Breast epithelium (tissue), 4 donors: ENCODE measurements around the gene LHFPL3. TPM values are rescaled to one million over a fixed set of nuclear protein-coding genes. Genes with fewer than 3 reads are reported as not detected.

Experiments used
- DNase-seq, 2 donors: peaks; one replicate each; pipeline ENCODE4 v3.0.0-alpha.2; 2019; ENCODE audit warnings: low spot score in 2 of 2
- H3K27ac ChIP-seq, 2 donors: fragments of 200-600 bp; sonication (generic) in 1 of 2; one replicate each; pipeline ENCODE4 v1.5.1; 2016 to 2019; ENCODE audit warnings: mild to moderate bottlenecking in 1 of 2
- H3K27me3 ChIP-seq, 2 donors: fragments of 200-600 bp; sonication (generic) in 1 of 2; one replicate each; pipeline versions ENCODE4 v1.5.1 to v1.6.0; 2017 to 2019; ENCODE audit warnings: control low read depth in 1 of 2, mild to moderate bottlenecking in 1 of 2
- H3K36me3 ChIP-seq: fragments of 200-600 bp; one replicate; pipeline ENCODE4 v1.5.1; 2019
- H3K4me1 ChIP-seq, 2 donors: fragments of 200-600 bp; sonication (generic); one replicate each; pipeline ENCODE4 v1.5.1; 2016 to 2019; ENCODE audit warnings: control low read depth in 1 of 2
- H3K4me3 ChIP-seq, 3 donors: fragments of 200-600 bp; sonication (generic); 1 replicate in 2 of 3; 2 replicates in 1 of 3; pipeline ENCODE4 v1.5.1; 2016 to 2019; ENCODE audit warnings: mild to moderate bottlenecking in 3 of 3, moderate library complexity in 2 of 3
- H3K9me3 ChIP-seq, 2 donors: fragments of 200-600 bp; sonication (generic) in 1 of 2; one replicate each; pipeline ENCODE4 v1.5.1; 2016 to 2019; ENCODE audit warnings: control low read depth in 1 of 2
- POLR2A ChIP-seq: fragments of 450-650 bp; IDR thresholded peaks from one replicate; pipeline ENCODE4 v1.6.1; 2016; ENCODE audit warnings: antibody characterized with exemption, mild to moderate bottlenecking, moderate library complexity
- POLR2AphosphoS5 ChIP-seq, 3 donors: sonication (generic); formaldehyde crosslinking; IDR thresholded peaks; one replicate each; pipeline ENCODE4 v1.6.1; 2017; ENCODE audit warnings: antibody characterized with exemption in 3 of 3
- intact Hi-C: fragments of 100-400 bp; cut with DNase I; formaldehyde crosslinking; loops from one replicate; pipeline ENCODE4 v1.15.1; 2023; ENCODE audit warnings: low total_unique reads
- total RNA-seq, 3 donors: library from RNA; depleted of rRNA; stranded (reverse); fragments of >200 nt; gene quantifications; one replicate each; pipeline ENCODE4 v1.1.0, GENCODE V29; 2016
- TF ChIP-seq, protein P1 (sequence below), 3 donors: fragments of 450-650 bp; IDR thresholded peaks; one replicate each; pipeline ENCODE4 v1.5.1; 2016 to 2017; ENCODE audit warnings: antibody characterized with exemption in 3 of 3, mild to moderate bottlenecking in 3 of 3, moderate library complexity in 3 of 3

LHFPL3 gene
- total RNA-seq, 3 donors from 2014 or later, result not detected

GRCh38 chr7:104434129-104434528 lies 105.7 kb downstream of the LHFPL3 start:
- DNase-seq, result no peak
- Histone ChIP-seq H3K4me1 (no peaks in the 10 kb centered on the region), H3K36me3 (no peaks in the 10 kb centered on the region), H3K27ac (no peak overlapping the region), H3K4me3 (no peak overlapping the region), H3K9me3 (no peaks in the 10 kb centered on the region), H3K27me3 (no peaks in the 10 kb centered on the region)
- intact Hi-C loops, result no loop called here
- TF ChIP-seq POLR2AphosphoS5 (IDR thresholded peaks at IDR 0.05) (no peak), POLR2A (no peak)
- TF ChIP-seq, protein P1, sequence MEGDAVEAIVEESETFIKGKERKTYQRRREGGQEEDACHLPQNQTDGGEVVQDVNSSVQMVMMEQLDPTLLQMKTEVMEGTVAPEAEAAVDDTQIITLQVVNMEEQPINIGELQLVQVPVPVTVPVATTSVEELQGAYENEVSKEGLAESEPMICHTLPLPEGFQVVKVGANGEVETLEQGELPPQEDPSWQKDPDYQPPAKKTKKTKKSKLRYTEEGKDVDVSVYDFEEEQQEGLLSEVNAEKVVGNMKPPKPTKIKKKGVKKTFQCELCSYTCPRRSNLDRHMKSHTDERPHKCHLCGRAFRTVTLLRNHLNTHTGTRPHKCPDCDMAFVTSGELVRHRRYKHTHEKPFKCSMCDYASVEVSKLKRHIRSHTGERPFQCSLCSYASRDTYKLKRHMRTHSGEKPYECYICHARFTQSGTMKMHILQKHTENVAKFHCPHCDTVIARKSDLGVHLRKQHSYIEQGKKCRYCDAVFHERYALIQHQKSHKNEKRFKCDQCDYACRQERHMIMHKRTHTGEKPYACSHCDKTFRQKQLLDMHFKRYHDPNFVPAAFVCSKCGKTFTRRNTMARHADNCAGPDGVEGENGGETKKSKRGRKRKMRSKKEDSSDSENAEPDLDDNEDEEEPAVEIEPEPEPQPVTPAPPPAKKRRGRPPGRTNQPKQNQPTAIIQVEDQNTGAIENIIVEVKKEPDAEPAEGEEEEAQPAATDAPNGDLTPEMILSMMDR (IDR thresholded peaks at IDR 0.05), result no peak

GRCh38 chr7:104442481-104442880 lies 114.1 kb downstream of the LHFPL3 start:
- Histone ChIP-seq H3K4me1 (no peaks in the 10 kb centered on the region), H3K9me3 (no peaks in the 10 kb centered on the region), H3K36me3 (no peaks in the 10 kb centered on the region), H3K4me3 (no peak overlapping the region), H3K27me3 (no peaks in the 10 kb centered on the region), H3K27ac (no peak overlapping the region)
- no peak for TF ChIP-seq POLR2AphosphoS5 (IDR thresholded peaks at IDR 0.05)
- TF ChIP-seq POLR2A, result no peak
- TF ChIP-seq, protein P1 (IDR thresholded peaks at IDR 0.05), result no peak
- no peak for DNase-seq
- intact Hi-C loops, result no loop called here

DNA sequence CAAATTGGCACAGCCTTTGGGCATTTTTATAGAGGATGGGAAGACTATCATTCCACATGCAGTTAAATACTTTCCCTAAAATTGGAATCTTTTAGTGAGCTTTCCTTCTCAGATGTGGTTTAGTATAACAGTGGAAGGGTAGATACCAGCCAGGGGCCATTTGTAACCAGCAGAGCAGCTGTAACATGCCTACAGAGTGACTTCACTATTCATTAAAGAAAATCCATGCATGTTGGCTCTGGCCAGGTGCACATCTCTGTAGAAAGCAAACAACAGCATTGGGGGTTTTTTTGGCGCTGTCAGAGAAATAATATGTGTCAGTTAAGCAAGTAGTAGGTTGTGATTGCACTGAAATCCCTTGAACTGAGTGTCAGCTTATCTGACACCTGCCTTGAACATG lies 115.6 kb downstream of the LHFPL3 start:
- no peaks in the 10 kb centered on the region for H3K4me1 ChIP-seq
- intact Hi-C loops, result no loop called here
- DNase-seq, result no peak
- TF ChIP-seq POLR2A (no peak), POLR2AphosphoS5 (IDR thresholded peaks at IDR 0.05) (no peak)
- TF ChIP-seq, protein P1 (IDR thresholded peaks at IDR 0.05), result no peak
- no peak overlapping the region for H3K4me3 ChIP-seq
- no peaks in the 10 kb centered on the region for H3K9me3 ChIP-seq
- no peak overlapping the region for H3K27ac ChIP-seq
- no peaks in the 10 kb centered on the region for H3K27me3 ChIP-seq
- no peaks in the 10 kb centered on the region for H3K36me3 ChIP-seq

DNA sequence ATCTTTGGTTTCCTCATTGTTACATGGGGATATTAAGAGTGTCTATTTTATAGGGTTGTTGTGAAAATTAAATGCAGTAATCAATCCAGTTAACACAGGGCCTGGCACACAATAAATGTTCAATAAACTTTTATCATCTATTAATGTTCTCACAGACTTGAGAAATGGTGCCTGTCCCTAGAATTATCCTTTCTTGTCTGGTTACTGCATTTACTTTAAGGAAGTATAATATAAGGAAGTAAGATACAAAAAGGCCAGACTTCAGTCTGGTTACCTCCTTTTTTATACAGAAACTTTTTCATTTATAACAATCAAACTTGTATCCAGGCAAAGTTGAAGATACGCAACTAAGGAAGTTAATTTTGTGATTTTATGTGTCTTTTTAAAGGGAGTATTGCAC lies 117.0 kb downstream of the LHFPL3 start:
- intact Hi-C loops, result no loop called here
- Histone ChIP-seq H3K4me1 (no peaks in the 10 kb centered on the region), H3K27me3 (no peaks in the 10 kb centered on the region), H3K27ac (no peak overlapping the region), H3K4me3 (no peak overlapping the region), H3K9me3 (no peaks in the 10 kb centered on the region), H3K36me3 (no peaks in the 10 kb centered on the region)
- TF ChIP-seq, protein P1 (IDR thresholded peaks at IDR 0.05), result no peak
- no peak for TF ChIP-seq POLR2A
- no peak for TF ChIP-seq POLR2AphosphoS5 (IDR thresholded peaks at IDR 0.05)
- no peak for DNase-seq

- TF ChIP-seq POLR2A, result no peak
- TF ChIP-seq, protein P1 (IDR thresholded peaks at IDR 0.05), result no peak
- no peak for TF ChIP-seq POLR2AphosphoS5 (IDR thresholded peaks at IDR 0.05)
- Histone ChIP-seq H3K27me3 (no peaks in the 10 kb centered on the region), H3K36me3 (no peaks in the 10 kb centered on the region), H3K27ac (no peak overlapping the region), H3K4me1 (no peaks in the 10 kb centered on the region), H3K4me3 (no peak overlapping the region), H3K9me3 (no peaks in the 10 kb centered on the region)
- DNase-seq, result no peak
- intact Hi-C loops, result no loop called here
Measured at GRCh38 chr7:104450861-104451260, 122.5 kb downstream of the LHFPL3 start.
